ENCODE measurements around the gene TMPRSS6.

The TMPRSS6 gene

DNA sequence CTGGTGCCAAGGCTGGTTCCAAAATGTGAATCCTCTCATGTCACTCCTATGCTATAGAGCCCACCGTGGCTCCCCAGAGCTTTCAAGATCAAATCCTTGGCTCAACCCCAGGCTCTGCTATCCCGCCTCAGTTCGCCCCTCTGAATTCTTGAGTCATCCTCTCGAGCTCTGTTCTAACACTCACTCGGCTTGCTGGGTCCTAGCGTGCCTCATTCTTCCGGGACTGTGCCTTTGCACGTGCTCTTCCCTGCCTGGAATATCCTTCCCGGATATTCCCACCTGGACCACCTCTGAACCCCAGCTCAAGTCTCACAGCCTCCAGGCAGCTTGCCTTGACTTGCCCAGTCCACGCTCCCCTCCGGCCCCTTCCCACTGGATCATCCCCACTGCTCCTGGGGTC, 45.0 kb downstream of the TMPRSS6 start:
- no peak for DNase-seq

DNA sequence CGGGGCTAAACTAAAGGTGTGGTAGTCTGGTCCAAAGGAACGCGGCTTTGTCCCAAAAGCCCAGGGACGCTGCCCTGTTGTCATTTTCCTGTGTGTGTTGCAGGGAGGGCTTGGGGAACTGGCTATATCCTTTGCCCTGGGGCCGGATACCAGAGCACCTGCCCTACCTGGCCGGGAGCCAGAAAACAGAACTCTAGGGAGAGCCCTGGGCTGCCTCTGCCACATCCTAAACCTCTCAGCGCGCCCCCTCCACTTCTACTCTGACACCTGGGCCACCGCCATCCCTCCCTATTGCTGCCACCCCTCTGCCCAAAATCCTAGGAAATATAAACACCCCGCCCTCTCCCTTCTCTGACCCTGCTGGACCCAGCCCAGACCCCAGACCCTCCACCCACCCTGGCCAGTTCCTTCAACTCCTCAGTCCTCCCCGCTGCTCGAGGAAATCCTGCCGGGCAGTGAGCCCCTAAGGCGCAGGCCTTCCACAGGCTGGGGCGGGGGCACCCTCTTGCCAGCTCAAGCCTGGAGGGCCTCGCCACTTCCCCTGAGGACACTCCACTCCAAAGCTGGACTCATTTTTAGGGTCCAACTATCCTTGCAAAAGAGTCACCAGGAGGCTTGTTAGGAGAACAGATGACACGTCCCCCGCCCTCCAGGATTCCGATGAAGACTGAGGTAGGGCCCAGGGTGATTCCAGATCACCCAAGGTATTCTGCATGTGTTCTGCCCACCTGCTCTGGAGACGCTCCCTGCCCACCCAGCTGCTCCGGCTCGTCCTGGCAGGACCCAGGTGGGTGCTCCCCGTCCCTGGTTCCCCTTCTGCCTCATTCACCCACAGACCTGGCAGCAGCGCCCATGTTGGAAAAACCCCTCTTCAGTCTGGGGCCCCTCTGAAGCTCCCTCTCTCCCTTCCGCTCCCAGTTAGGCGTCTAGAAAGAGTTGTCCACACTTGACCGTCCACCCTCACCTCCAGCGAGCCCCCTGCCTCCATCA, 45.8 kb downstream of the TMPRSS6 start:
- no peak for DNase-seq

DNA sequence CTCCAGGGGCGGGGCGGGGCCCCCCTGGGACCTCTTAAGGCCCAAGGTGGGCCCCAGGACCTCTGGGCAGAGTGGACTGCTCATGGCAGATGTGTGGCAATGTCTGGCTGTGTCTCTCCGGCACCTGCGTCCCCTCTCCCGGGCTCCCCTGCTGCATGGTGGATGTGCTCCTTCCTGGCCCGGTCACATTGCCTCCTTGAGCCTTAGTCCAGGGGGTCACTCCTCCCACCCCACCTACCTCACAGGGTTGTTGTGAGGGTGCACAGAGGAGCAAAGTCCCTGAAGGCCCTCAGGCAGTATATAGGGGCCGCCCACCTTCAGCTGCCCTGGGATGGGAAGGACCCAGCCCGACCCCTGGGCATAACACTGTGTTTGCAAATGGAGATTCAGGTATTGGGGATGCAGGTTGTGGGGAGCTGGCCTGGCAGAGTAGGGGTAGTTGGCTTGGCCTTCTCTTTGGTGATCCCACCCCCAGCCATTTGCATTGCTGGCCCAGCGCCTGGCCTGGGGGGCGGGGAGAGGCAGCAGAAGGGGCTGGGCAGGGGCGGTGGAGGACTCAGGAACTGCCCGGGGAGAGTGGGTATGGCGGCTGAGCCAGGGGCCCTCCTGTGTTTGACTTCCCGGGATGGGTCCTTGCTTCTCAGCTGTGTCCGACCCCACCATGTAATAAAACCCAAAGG, 46.7 kb downstream of the TMPRSS6 start:
- no peak for DNase-seq

DNA sequence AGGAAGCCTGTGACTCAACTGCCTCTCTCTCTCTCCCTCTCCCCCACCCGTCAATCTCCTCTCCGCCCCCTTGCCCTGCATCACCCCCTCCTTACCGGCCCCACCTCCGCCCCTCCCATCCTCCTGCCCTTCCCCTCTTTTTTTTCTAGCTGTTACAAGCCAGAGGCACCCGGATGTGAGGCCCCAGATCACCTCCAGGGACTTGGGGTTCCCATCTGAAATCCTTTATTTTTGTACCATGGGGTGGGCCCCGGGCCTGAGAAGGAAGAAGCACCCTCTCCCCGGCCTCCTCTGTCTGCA, 47.2 kb downstream of the TMPRSS6 start:
- DNase-seq, result no peak

DNA sequence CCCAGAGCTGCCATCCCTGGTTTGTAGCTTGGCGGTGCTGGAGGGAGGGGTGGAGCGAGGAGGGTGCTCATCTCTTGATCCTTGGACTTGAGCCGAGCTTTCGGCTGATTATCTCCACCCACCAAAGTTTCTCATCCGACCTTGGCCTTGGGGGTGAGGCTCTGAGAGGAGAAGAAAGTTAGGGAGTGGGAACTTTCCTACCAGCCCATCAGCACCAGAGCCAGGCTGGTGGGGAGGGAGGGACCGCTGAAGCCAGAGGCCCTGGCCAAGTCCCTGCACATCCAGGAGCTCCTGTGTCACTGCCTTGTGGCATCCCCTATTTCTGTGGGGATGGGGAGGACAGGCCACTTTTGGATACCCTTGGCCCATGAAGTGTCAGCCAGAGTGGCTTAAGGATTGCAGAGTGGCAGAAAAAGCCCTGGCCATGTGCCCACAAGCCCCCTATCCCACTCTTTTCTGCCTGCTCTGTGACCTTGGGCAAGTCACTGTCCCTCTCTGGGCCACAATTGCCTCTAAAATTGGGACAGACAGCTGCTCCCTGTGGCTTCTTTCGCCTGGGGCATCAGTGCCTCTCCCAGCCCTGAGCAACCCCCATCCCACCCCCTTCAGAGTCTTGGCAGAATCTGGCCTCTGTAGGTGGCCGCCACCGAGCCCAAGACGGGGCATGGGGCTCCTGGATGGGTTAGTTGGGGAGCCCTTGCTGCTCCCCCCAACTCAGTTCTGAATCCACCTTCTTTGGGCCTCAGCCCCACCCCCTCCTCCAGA, 47.7 kb downstream of the TMPRSS6 start:
- no peak for DNase-seq

DNA sequence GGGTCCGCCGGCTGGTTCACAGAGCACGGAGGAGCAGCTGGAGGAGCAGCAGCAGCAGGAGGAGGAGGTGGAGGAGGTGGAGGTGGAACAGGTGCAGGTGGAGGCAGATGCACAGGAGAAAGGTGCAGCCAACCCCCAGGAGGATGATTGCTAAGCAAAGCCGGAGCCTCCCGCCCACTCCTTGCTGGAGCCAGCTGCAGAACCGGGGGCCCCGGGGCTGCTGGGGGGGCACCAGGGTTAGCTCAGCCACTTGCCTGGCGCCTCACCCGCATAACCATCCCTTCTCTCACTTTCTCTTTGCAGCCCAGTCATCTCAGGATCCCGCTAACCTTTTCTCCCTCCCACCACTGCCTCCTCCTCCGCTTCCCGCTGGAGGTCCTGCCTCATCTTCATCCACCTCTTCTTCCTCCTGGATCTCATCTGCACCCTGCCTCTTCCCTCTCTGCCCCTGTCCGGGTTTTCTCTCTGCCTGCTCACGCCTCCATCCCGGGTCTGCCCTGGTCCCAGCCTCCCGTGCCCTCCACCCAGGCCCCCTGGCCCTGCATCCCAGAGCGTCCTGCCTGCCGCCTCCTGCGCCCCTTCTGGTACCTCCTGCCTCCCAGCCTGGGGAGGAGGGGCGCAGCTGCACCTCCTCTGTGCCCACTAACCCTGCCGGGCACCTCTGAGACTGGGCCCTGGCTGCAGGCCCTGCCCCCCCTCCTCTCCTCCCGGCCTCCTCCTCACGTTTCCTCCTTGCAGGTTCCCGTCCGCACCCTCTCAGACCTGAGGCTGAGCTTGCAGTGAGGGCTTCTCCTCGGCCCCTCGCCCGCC, 48.5 kb downstream of the TMPRSS6 start:
- no peak for DNase-seq

DNA sequence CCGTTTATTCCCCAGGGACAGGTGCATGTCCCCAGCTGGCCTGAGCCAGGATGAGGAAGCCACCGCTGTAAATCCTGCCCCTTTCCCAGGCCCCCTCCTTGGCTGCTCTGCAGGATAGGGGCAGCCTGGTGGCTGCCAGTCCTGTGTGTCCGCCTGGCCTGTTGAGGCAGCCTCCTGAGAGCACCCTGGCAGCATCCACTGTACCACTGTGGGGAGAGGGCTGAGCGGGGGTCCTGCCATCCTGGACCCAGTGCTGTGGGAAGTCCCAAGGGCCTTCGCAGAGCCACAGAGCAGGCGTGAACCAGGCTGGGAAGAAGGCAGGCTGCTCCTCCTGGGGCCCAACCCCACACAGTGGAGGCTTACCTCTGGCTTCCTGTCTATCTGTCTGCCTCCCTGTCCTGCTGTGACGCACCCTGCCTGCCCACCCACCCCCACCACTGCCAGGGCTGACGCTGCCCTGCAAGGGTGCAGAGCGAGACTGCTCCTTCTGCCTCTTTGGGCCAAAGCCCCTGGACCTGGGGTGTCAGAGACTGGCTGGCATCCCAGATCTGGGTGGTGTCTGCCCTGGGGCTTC, 49.5 kb downstream of the TMPRSS6 start:
- DNase-seq, result no peak

DNA sequence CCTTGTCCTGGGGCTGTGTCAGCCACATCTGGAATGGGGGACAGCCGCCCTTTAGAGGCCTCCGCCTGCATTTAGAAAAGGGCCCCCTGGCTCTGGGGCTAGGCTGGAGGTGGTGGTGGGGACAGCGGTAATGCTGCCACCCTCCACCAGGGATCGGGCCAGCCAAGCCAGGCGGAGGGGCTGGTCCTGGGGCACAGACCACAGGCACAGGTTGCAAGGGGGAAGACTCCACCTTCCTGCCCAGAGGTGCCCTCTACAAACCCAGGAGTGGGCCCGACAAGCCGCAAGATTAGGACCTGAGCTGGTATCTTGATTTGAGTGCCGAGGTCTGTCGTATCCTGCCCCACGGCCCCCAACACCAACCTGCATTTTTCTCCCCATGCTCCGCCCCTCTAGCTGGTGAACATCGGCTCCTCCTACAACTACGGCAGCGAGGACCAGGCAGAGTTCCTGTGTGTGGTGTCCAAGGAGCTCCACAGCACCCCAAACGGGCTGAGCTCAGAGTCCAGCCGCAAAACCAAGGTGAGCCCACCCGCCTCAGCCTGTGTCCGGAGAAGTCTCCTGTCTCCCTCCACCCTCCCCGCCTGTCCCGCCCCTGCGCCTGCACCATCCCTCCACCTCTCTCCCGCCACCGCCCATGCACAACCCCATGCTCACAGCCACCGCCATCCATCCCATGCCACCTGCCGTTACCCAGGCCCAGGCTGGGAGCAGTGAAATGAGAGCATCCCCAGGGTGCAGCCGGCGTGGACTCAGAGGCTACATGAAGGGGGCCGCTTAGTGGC, 50.4 kb downstream of the TMPRSS6 start:
- no peak for DNase-seq

DNA sequence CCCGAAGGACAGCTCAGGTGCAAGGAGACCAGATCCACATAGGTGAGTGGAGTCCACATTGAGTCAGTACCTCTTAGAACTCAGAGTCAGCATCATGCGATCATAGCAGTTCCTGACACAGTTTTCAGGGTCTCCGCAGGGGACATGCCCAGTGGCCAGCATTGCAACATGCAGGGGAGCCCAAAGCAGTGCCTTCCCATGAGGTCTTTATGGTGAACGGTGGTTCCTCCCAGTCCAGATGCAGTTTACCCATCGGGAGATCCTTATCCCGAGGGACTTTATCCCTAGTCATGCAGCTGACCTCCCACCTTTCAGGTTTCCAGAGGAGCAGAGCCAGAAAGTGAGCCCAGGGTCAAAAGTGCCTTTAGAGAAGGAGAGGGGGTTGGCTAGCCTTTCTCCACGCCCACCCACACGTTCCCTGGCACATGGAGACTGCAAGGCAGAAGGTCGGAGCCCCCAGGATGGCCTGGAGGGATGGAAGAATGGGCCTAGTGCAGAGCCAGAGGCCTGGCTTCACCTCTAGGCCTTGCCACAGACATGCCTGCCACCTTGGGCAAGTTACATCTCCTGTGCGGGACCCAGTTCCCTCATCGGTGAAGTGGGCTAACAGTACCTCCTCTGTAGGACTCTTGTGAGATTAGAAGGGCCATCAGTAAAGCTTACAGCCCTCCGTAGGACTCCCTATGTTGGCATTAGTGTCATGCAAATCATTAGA, 51.6 kb downstream of the TMPRSS6 start:
- no peak for DNase-seq

DNA sequence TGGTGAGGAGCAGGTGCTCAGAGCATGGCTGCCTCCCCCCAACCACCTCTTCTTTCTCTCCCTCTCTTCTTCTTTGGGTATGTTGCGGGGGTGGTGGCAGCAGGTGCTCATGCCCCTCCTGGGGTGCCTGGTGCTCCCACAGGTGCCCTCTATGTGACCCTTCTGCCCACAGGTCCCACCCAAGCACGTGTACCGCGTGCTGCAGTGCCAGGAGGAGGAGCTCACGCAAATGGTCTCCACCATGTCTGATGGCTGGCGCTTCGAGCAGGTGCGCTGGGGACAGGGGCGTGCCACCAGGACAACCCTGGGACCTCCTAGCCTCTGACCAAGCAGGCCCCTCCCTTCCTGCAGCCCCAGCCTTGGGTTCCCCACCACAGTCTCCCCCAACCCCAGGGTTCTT, 52.3 kb downstream of the TMPRSS6 start:
- DNase-seq, result no peak

DNA sequence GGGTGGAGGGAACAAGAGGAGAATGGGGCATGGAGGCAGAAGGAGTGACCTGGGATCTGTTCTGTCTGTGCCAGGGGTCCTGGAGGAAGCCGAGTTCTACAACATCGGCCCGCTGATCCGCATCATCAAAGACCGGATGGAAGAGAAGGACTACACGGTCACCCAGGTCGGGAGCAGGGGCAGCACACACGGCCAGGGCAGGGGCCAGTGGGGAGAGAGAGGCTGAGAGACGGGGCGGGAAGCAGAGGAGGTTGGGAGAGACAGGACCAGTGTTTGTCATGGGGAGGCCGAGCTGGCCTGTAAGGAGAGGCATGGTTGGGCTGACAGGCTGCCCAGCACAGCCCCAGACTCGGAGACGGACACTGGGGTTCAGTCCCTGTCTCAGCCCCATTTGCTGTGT, 53.3 kb downstream of the TMPRSS6 start:
- no peak for DNase-seq

DNA sequence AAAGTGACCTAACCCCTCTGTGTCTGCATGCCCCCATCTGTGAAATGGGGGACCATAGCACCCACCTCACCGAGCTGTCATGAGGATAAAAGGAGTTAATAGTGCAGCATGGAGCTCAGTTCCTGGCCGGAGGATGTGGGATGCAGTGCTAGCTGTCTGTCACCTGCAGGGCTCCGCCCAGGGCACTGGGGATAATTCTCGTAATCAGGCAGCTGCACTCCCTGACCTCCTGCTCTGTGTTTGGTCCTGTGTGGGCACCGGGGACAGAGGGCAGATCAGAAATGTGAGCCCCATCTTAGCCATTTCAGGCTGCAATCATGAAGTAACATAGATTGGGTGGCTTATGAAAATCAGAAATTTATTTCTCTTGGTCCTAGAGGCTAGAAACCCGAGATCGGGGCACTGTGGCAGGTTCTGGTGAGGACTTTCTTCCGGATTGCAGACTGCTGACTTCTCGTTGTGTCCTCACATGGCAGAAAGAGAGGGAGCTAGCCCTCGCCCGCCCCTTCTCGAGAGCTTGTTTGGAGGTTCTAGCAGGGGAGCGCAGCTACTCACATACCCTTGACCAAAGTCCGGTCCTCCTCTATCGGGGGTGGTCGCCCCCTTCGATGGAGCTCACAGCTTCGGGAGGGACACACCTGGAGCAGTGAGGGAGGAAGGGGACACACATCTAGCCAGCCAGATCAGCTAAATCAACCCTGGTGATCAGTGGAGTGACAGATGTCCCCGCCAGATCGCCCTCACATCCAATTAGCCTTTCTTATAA, 54.7 kb downstream of the TMPRSS6 start:
- DNase-seq, result no peak

DNA sequence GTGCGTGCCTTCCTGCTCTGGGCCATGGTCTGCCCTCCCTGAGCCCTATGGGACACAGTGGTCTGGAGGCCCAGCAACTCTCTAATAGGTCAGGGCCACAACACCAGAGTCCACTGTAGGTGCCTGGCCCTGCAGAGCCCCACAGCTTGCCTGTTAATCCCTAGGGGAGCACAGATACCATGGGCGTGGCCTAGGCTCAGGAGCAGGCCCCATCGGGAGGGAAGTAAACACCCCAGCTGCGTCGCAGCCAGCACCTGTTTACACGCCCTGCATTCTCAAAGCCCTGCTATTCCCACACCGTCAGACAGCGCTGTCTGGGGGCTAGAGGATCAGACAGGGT, 55.5 kb downstream of the TMPRSS6 start:
- no peak for DNase-seq

DNA sequence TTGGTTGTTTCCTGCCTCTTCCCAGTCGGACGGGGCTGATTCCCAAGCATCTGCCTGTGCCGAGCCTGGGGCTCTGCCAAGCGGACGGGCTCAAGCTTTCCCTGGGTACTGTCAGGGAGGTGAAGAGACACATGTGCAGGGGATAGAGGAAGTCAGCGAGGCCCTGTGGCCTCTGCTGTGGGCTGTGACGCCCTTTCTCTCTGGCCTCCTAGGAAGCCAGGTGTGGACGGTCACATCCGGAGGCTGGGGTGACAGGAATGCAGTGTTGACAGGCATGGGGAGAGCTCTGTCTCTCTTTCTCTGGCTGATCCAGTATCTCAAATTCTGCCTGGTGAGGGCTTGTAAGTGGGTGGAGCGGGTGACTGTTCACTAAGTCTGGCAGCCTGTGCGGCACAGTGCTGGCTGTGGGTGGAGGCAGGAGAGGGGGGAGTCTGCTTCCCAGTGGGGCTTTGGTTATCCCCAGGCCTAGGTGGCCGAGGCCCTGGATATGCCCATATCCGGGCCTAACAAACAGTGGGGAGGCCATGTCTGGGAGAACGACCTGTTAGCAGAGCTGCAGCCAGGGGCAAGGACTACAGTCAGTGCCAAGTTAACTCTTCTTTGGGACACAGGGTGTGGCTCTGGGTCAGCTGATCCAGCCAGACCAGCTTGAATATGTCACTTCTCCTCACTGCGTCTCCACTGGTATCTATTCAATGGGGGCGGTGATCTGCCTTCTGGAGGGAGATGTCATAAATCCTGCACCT, 56.0 kb downstream of the TMPRSS6 start:
- peak; percentile 24 to 27 for DNase-seq

DNA sequence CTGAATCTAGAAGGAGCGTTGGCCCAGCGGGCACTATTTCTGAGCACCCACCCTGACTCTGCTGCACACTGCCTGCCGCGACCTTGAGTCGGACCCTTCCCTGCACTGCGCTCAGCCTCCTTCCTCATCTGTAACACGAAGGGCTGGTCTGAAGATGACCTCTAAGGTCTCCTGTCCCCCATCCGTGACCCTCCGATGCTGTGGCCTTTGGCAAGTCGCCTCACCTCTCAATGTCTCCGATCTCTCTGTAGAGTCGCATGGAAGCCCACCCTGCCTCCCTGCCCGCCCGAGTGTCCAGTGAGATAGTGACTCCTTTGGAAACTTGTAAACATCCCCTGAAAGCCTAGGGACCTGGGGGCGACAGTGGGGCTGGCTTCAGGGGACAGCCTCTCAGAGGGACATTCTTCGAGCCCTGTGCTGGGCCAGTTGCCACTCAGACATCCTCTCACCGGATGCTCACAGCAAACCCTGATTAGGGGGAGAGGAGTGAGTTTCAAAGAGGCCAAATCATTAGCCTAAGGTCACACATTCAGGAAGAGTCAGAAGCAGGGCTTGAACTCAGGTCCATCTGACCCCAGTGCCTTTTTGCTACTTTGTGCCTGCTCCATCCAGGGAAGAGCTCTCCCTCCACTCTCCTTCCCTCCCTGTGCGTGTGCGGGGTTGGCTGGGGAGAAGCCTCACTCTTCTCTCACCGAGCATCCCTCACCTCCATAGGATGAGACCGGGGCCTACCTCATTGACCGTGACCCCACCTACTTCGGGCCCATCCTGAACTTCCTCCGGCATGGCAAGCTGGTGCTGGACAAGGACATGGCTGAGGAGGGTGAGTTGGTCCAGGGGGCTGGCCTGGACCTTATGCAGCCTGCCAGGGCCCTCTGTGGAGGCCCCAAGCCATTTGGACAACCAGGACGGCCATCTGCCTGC, 56.9 kb downstream of the TMPRSS6 start:
- DNase-seq, result no peak

DNA sequence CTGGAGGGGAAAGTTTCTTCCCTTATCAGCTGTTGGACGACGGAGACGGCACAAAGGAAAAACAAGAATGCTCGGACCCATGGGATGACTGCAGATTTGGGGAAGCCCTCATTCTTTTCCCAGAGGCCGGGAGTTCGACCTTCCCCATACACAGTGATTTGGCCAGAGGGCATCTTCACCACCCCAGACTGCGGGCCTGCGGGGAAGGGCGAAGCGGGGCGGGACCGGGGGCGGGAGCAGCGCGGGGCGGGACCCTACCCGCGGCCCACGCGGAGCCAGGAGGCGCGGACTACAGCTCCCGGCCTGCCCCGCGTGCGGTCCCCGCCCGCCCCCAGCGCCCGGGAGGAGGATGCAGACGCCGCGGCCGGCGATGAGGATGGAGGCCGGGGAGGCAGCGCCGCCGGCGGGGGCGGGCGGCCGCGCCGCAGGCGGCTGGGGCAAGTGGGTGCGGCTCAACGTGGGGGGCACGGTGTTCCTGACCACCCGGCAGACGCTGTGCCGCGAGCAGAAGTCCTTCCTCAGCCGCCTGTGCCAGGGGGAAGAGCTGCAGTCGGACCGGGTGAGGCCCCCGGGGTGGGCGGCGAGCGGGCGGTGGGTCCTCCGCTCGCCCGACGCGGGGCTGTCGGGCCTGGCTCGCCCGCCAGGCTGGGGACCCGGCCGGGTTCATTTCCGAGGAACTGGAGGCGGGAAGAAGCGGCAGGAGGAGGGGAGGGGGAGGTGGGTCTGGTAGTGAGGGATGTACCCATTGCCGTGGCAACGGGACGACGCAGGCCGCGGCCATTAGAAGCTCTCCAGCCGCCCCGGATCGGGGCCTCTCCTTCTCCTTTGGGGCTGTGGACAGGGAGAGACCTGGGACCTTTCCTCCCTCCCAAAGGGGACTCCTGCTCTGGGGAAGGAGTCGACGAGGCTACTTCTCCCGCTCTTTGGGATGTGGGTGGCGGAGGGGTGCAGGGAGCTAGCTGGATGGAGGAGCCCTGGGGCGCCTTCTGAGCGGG, 57.8 kb downstream of the TMPRSS6 start, which contains the start of gene KCTD17:
Gene KCTD17 (plus strand): TSS at position 352 of the 995 bp plus-strand sequence. CDS start 19 bp downstream, at position 371.
- DNase-seq, result peak; percentile 71 to 77

DNA sequence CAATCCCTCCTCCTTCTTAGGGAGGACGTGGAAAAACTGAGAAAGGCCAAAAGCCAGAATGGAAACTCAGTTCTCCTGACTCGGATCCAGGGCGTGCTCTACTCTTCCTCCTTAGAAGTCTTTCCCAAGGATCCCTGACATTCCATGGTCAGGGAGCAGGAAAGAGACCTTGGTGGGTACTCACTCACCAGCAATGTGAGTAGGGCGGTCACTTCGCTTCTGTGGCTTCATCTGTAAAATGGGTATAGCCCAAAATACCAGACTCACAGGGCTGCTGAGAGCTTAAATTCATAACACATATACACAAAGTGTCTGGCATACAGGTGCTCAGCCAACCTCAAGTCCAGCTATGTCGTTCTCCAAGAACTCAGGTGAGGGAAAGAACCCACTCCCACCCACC, 58.6 kb downstream of the TMPRSS6 start:
- no peak for DNase-seq

Data from inflammatory macrophage (primary cell).